NCI-H2196 treated with DMSO at 0.1 percent for 48 hours (cell line): Measurements from ENCODE around the gene TECPR2.
"Not testable (repeated sequence)": the region's sequence is repeated elsewhere in the genome, so short reads cannot be mapped to it uniquely, and the experiment has no call there.

Experiments used
- DNase-seq: peaks from one replicate; lab custom pipeline; 2025; ENCODE audit not compliant: unreplicated experiment; lab: John Stamatoyannopoulos, UW

The TECPR2 gene

DNA sequence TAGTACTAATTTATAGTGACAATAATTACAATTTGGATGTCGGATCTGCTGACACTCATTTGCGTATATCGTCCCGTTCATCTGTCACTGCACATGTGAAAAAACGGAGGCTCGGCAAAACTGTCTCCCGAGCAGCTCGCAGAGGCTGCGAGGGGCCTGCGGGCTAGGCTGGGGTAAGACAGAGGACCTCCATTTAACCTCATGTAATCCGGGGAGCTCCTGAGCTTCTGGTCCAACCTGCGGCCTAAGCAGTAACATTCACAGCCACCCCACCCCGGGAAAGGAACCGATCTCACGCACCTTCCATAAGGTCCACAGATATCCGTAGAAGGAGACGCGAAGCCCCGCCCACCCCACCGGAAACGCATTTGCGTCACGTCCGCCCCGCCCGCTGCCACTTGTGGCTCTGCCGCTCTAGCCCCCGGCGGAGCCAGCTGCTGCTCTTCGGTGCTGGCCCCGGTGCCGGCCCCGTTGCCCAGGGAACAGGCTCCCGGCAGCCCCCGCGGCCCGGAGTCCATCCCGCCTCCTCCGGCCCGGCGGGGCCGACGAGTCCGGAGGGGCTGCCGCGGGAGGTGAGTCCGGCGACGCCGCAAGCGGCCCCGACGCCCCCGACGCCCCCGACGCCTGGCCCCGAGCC, at the start of gene TECPR2, which contains the start of gene CINP:
TECPR2 (plus strand) TSS at position 397 of the 637 bp plus-strand sequence. CDS start 13,781 bp downstream, outside the sequence.
CINP (minus strand) TSS at position 346 of the 637 bp plus-strand sequence; CDS start at position 307, 39 bp downstream.
- DNase-seq = peak; percentile 69

DNA sequence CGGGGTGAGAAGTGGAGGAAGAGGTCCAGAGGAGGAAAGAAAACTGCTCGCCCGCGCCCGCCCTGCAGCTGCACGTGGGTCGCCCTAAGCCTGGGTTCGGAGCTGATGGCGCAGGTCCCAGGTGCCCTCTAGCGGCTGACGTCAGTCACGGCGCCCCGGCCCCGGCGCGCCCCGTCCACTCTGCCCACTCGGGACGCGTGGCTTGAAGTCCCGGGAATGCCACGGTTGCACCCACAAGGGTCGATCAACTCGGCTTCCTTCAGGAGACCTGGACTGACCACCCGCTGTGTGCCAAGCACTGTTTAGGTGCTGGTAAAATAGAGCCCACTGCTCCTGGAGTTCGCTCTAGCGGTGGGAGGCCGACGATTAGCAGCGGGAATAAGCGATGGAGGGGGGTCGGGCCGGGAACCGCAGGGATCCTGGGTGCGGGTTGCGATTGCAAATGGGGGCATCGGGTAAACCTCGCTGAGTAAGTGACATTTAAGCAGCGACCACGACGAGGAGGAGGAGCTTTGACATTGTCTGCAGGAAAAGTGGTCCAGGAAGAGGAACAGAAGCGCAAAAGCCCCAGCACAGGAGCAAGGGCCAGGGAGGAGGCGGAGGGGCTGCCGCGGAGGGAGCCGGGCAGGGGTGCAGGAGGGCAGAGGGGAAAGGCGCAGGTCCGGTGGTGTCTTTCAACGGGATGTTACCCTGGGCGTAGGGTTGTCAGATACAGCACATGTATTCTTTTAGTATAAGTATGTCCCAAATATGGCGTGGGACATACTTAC, 48.3 kb upstream of the TECPR2 start:
- peak; percentile 49 for DNase-seq

- no peak for DNase-seq
These were observed 47.6 kb upstream of the TECPR2 start for GRCh38 chr14:102315121-102315520.

- no peak for DNase-seq
These were observed 46.4 kb upstream of the TECPR2 start for GRCh38 chr14:102316338-102316742.

DNA sequence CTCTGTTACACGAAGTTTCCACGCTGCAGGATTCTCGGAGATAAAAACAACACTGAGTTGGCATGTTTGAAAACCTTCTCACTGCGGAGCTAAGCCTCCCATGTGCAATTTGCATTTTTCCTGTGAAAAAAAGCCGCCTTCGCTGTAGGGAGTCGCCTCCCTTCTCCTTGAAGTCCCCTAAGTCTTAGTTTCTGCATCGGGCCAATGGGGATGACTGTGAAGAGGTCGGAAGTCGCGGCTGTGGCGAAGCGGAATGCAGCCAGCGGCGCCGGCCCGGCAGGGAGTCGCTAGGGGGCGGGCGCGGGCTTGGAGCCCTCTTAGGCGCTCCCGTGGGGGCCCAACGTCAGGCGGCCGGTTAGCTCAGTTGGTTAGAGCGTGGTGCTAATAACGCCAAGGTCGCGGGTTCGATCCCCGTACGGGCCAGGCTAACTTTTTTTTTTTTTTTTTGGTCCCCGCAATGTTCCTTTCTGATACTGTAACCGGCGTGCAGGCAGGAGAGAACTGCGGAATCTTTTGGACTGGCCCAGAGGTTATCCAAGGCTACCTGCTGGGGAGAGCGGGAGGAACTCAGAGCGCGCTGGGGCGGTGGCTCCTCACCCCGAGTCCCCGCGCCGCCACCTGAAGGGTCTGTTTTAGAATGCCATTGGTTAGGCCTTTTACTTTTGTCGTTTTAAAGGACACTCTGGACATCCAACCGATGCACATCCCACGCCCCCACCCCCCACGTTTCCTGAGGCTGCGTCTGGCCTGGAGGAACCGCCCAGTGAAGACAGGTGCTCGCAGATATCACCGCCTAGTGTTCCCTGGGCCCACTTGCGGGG, 45.8 kb upstream of the TECPR2 start:
- peak; percentile 37 for DNase-seq

GRCh38 chr14:102317564-102318248, 45.0 kb upstream of the TECPR2 start:
- DNase-seq = no peak

GRCh38 chr14:102318781-102319276, 43.9 kb upstream of the TECPR2 start:
- no peak for DNase-seq

GRCh38 chr14:102319351-102320032, 43.2 kb upstream of the TECPR2 start, which contains the start of gene ZNF839:
Gene ZNF839, plus strand, starts transcription at chr14:102319746. Its CDS starts 20 bp downstream, at chr14:102319766.
- DNase-seq = peak; percentile 25

DNA sequence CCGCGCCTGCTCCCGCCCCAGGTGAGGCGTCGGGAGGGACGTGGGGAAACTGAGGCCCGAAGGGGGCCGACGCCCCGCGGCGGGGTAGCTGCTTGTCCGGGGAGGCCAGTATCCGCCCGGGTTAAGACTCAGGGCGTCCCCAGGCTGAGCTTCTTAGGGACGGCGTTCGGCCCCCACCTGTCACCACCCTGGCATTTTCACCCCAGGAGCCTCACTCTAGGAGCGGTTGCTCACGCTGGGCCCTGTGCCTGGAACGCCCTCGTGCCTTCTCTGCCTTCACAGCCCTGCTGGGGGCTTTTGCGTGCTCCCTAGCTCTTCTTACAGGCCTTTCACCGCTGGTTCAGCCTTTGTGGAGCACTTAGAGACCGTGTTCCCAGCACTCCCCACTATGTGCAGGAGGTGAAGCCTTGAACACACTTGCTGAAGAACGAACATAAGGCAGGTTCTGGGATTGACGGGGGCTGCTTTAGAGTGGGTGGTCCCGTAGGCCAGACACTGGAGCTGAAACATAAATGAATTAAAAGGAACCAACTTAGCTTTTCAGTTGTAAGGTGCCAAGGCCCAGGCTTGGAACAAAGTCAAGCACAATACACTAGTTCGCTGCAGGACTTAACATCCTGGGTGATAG, 42.6 kb upstream of the TECPR2 start:
- no peak for DNase-seq

DNA sequence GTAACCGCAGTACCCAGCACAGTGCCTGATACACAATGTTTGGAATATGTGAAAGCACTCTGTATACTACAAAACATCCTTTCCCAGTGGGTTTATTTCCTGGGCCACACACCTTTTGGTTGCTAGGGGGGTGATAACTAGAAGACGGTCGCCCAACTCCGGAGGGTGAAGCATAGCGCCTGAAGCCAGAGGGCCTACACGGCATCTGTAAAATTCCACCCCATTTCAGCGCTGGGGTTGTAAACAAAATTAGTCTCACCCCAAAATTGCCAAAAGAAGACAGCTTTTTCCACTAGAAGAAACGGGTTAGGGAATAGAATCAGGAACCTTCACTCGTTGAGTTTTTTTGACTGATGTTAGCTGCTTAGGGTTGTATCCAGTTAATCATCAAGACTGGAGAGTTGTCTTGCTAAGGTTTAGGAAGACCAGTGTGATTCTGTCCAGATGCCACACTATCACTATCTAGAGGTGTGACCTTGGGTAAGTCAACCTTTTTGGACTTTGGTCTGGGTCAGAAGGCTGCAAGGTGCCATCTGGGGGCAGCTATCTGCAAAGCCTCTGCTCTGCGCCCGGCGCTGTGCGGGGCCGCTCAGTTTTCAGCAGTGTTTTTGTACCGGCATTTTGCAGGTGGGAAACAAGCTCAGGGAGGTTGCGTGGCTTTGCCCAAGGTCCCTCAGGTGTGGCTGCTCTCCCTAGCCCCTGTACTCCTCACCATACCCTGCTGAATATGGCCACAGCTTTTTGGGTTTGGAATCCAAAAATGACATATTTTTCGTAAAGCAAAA, 41.9 kb upstream of the TECPR2 start:
- no peak for DNase-seq

DNA sequence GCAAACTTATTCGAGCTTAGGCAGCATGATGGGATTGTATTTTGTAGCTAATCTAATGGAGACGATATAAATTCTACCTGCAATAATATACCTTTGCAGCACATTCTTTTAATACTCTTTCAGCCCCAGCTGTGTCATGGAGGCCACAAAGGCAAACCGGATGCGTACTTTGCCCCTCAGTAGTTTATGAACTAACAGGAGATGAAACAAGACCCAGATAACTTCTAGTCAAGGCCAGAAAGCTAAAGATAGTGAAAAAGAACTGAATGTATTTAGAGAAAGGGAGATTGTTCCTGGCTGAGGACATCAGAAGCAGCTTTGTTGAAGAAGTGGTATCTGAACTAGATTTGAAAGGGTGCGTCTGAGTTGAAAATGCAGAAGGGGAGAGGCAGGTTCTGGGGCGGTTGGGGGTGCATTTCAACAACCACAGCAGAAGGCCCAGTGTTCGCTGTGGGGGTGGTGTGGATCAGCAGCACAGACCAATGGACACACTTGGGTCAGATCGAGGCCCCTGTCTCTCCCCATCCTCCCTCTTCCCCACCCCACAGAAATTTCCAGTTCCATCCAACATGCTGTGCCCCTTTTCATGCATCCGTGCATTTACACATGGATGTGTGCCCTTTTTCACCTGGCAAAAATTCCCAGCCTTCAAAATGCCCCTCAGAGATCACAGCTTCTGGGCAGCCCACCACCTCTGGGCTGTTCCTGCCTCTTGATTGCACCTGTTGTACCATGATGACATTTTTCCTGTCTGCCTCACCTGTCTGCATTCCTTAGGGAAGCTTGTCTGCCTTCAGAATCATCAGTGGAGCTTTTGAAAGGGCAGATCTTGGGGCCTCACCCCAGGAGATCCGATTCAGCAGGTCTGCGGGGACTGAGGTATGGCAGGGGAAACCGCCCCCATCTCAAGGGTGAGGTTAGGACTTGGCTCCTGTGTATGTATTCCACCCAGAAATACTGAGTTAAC, 41.0 kb upstream of the TECPR2 start:
- DNase-seq = no peak

DNA sequence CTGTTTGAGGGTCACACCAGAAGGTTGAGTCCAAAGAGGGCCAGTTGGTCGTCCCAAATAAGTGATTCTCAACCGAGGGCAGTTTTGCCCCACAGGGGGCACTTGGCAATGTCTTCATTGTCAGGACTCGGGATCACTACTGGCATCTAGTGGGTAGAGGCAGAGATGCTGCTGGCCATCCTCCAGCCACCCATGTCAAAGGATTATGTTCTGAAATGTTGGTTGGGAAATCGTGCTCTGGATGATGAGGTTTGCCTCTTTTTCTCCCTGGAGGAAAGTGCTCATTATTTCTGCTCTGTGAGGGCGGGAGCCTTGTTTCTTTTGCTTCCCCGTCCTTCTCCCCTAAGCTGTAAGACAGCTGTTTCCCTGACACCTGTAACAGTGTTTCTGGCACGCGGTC, 39.6 kb upstream of the TECPR2 start:
- peak; percentile 9 for DNase-seq

- DNase-seq = no peak
These were observed 36.9 kb upstream of the TECPR2 start for GRCh38 chr14:102325791-102326345.

DNA sequence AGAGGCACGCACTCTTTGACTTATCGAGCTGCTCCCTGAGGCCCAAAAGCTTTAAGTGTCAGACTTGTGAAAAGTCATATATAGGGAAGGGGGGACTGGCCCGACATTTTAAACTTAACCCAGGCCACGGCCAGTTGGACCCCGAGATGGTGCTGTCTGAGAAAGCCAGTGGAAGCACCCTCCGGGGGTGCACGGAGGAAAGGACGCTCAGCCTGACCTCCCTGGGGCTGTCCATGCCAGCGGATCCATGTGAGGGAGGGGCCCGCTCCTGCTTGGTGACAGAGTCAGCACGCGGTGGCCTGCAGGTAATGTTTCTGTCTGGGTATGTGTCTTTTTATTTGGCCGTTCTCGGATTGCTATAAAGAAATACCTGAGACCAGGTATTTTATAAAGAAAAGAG, 36.2 kb upstream of the TECPR2 start:
- DNase-seq = no peak

GRCh38 chr14:102329381-102329780, 33.4 kb upstream of the TECPR2 start:
- DNase-seq = not testable (repeated sequence)

DNA sequence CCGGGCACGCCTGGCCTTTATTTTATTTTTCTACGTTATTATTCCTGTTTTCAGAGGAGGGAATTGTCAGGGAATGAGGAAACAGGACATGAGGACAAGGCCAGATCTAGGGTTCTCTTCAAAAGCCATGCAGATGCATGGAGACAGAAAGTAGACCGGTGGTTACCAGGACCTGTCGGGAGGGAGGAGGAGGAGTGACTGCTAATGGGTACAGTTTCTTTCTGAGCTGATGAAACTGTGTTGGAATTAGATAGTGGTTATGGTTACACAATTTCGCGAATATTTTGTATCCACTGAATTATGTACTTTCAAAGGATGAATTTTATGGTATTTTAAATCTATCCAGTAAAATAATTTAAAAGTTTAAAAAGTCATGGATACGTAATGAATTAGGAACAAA, 31.9 kb upstream of the TECPR2 start:
- no peak for DNase-seq

GRCh38 chr14:102333390-102333789, 29.4 kb upstream of the TECPR2 start:
- no peak for DNase-seq
